Measurements from ENCODE around the gene MUC5B. TPM values are rescaled to one million over a fixed set of nuclear protein-coding genes. Genes with fewer than 3 reads are reported as not detected.
A peak's percentile ranks its signal among the peaks of the same experiment; 100 is the strongest.

MUC5B gene
- total RNA-seq, 1 donor from 2014 or later, result not detected

DNA sequence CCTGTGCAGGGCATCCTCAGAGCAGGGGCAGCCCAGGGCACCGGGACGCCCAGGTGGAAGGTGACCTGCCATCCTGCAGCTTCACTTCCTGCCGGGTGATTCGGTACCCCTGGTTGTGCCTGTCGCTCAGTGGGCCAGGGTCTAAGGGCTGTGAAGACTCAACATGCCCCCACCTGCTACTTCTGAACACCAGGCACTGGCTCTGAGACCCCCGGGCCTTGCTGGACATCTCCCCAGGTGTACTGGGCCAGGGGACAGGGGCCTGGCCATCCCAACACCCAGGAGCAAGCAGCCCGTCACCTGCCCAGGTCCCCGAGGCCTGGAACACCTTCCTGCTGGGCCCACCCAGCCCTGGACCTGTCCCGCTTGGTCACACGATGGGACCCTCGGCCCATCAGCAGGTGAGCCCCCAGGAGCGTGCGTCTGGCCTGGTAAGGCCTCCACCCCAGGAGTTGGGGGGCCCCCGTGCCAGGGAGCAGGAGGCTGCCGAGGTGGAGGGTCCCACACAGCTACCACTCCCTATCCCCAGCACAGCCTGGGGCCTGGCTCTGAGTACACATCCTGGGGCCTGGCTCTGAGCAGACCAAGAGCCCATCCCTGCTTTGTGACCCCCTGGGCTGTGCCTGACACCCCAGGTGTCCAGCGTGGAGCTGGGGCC is 3.9 kb upstream of the MUC5B start:
- no peak for FAIRE-seq

GRCh38 chr11:1219446-1219833 is 3.4 kb upstream of the MUC5B start:
- DNase-seq (ENCODE audit: low spot score in 2 of 2) (no peak), FAIRE-seq (no peak)

More for the DNA sequence above, 3.9 kb upstream of the MUC5B start:
- no peak for DNase-seq (ENCODE audit: low spot score in 2 of 2)

DNA sequence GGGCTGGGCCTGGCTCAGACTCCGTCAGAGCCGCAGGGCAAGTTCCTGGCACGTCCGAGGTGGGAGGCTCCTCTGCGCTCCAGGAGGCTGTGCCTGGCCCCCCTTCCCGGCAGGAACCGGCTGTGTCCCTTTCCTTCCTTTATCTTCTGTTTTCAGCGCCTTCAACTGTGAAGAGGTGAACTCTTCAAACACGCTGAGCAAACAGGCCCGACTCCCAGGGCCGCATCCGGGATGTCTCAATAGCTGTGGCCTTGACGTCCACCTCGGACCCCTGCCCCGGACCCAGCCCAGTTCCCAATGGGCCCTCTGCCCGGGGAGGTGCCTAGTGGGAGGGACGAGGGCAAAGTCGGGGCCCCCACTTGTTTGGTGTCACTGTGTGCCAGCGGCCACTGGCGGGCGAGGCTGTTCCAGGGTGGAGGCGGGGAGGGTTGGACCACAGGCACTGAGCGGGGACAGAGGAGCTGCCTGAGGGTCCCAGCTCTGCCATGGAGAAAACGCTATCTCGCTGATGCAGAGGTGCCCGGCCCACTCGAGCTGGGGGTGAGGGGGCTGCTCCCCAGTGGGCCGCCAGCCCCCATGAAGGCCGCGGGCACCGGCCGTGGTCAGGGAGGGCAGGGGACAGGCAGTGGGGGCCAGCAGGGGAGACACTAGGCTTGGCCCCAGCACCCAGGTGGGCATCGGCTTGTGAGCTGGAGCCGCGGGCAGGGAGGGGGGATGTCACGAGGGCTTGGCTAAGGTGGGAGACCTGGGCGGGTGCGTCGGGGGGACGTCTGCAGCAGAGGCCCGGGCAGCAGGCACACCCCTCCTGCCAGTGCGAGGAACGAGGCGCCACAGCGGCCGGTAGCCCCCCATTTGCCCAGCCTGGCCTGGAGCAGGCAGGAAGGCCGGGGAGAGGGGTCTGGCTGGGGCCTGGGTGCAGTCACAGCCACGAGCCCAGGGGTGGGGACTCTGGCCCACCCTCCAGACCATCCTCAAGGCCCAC is 2.7 kb upstream of the MUC5B start:
- no peak for FAIRE-seq
- no peak for DNase-seq (ENCODE audit: low spot score in 2 of 2)

DNA sequence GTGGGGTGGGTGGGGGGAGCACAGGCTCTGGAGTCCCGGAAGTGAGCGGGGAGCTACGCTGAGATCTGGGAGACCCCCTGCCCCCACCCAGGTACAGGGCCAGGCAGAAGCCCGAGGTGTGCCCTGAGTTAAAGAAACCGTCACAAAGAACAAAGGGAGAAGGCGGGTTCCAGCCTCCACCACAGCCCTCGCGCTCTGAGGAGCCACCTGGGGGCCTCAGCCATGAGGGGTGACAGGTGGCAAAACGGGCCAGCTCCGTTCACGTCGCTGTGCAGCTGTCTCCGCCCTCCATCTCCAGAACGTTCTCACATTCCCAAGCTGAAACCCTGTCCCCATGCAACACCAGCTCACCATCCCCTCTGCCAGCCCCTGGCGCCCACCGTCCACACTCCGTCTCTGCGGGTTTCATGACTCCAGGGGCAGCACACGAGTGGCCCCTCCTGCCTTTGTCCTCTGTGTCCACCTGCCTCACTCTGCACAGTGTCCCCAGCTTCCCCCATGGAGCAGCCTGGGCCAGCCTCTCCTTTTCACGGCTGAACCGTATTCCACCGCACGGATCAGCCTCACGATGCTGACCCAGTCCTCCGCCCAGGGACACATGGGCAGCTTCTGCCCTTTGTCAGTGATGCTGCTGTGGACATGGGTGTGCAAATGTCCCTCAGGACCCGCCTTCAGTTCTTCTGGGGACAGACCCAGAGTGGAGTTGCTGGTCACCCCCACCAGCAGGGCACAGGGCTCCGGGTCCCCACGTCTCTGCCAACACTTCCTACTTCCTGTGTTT is 1.7 kb upstream of the MUC5B start:
- DNase-seq (ENCODE audit: low spot score in 2 of 2), result no peak
- no peak for FAIRE-seq

- FAIRE-seq, result no peak
Measured at GRCh38 chr11:1221848-1222311, 986 bp upstream of the MUC5B start.

GRCh38 chr11:1223346-1224110 is 662 bp downstream of the MUC5B start:
- DNase-seq (ENCODE audit: low spot score in 2 of 2), result peak in 1 of 2 donors; percentile 70
- FAIRE-seq, result no peak

More at GRCh38 chr11:1221848-1222311, 986 bp upstream of the MUC5B start:
- no peak for DNase-seq (ENCODE audit: low spot score in 2 of 2)

DNA sequence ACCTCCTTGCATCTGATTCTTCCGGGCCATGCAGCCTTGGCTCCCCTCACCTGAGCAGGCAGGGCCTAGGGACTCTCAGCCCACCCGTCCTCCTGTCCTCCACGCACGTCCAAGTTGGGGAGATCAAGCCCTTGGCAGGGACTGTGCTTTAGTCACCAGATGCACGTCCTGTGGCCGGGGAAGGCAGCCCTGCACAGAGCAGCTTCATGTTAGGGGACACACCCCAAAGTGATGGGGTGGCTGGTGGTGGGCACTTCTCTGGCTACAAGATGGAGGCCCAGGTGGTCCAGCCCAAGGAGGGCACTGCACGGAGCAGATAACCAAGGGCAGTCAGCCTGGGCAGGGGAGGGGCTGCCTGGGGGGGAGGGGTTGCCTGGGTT is 1.2 kb downstream of the MUC5B start:
- FAIRE-seq (no peak), DNase-seq (ENCODE audit: low spot score in 2 of 2) (no peak)

GRCh38 chr11:1224491-1225385 is 1.9 kb downstream of the MUC5B start:
- no peak for DNase-seq (ENCODE audit: low spot score in 2 of 2)
- no peak for FAIRE-seq

DNA sequence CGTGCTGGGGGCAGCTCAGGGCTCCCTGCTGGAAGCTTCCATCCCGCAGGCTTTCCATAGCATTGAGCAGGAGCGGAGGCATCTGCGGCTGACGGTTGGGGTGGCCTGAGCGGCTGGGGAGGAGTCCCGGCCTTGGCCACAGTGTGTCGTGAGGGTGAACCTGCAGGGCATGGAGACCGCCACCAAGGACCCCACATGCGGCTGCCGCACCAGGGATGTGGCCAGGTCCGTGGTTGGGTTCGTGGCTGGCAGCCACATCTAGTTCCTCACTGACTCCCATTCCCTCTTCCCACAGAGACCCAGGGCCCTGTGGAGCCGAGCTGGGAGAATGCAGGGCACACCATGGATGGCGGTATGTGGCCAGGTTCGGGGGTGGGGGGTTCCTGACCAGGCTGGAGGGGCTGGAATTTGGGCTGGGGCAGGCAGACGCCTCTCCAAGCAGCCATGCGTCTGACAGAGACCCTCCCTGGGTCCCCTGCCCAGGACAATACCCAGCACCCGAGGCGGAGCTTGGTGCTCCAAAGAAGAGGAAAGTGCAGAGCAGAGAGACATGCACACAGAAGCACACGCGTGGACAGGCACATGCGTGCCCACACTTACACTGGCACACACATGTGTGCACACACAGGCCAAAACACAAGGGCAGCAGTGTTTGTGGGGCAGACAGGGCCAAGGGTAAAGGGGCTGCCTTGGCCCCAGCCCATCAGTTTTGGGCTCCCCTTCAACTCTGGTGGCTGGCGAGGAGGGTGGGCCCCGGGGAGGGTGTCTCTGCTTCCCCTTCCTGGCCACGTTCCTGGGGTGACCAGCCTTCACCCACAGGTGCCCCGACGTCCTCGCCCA is 2.7 kb downstream of the MUC5B start:
- DNase-seq (ENCODE audit: low spot score in 2 of 2) (no peak), FAIRE-seq (no peak)

- no peak for FAIRE-seq
- DNase-seq (ENCODE audit: low spot score in 2 of 2), result no peak
Measured at GRCh38 chr11:1226226-1226985, 3.5 kb downstream of the MUC5B start.

- FAIRE-seq (no peak), DNase-seq (ENCODE audit: low spot score in 2 of 2) (no peak)
Measured at GRCh38 chr11:1226986-1227550, 4.2 kb downstream of the MUC5B start.

GRCh38 chr11:1227551-1228100 is 4.8 kb downstream of the MUC5B start:
- FAIRE-seq (no peak), DNase-seq (ENCODE audit: low spot score in 2 of 2) (no peak)

GRCh38 chr11:1228101-1228821 is 5.4 kb downstream of the MUC5B start:
- DNase-seq (ENCODE audit: low spot score in 2 of 2), result no peak
- FAIRE-seq, result no peak

GRCh38 chr11:1228921-1229451 is 6.1 kb downstream of the MUC5B start:
- DNase-seq (ENCODE audit: low spot score in 2 of 2), result no peak
- FAIRE-seq, result no peak

DNA sequence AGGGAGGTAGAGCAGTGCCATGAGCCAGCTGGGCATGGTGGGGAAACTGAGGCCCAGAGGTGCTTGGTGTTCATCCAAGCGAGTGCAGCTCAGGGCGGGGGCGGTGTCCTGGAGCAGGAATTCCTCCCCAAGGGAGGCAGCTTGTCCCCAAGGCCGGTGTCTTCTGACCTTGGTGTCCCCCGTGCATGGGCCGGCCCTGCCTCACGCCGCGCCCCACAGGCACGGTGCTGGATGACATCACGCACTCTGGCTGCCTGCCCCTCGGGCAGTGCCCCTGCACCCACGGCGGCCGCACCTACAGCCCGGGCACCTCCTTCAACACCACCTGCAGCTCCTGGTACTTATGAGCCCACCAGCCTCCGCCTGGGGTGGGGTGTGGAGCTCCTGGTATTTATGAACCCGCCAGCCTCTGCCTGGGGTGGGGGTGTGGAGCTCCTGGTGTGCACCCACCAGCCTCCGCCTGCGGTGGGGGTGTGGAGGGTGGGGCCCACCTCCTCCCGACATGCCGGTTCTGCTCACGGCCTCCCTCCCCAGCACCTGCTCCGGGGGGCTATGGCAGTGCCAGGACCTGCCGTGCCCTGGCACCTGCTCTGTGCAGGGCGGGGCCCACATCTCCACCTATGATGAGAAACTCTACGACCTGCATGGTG is 6.7 kb downstream of the MUC5B start:
- DNase-seq (ENCODE audit: low spot score in 2 of 2), result no peak
- FAIRE-seq, result no peak

Data from frontal cortex (tissue), 4 donors.